Caco-2 (cell line): Measurements from ENCODE around the gene NEAT1. TPM values are rescaled to one million over a fixed set of nuclear protein-coding genes. Genes with fewer than 3 reads are reported as not detected.

ENCODE experiments used
- BruUV-seq: library from RNA; stranded (reverse); fragments of 400-500 nt; replicated peaks from 2 replicates; lab custom pipeline; 2021; lab: Mats Ljungman, UMichigan
- CTCF ChIA-PET: fragments of 300-600 bp; sonication (Branson Sonifier 250); formaldehyde crosslinking; loops from one replicate; lab custom pipeline; 2022; ENCODE audit warnings: antibody characterized with exemption; lab: Charles Lee
- POLR2A ChIA-PET: fragments of 300-600 bp; sonication (Branson Sonifier 250); formaldehyde crosslinking; loops from one replicate; lab custom pipeline; 2022; ENCODE audit warnings: antibody characterized with exemption; lab: Charles Lee
- DNase-seq, 2 experiments: peaks; one replicate each; pipeline versions ENCODE4 v3.0.0 to v3.0.0-alpha.2; 2020 to 2022
- H3K27me3 ChIP-seq: replicated peaks from 2 replicates; pipeline ENCODE4 v1.6.0; 2011; ENCODE audit warnings: low read length; ENCODE audit not compliant: control insufficient read depth, insufficient read depth
- H3K36me3 ChIP-seq: 2 replicates; pipeline ENCODE4 v1.5.1; 2011; ENCODE audit warnings: low read length; ENCODE audit not compliant: control insufficient read depth, insufficient read depth
- H3K4me1 ChIP-seq: fragments of 250-450 bp; sonication (Bioruptor Pico); 2 replicates; pipeline ENCODE4 v1.5.1; 2020; ENCODE audit warnings: mild to moderate bottlenecking
- H3K4me3 ChIP-seq: 2 replicates; pipeline ENCODE4 v1.5.1; 2011; ENCODE audit warnings: low read depth, mild to moderate bottlenecking, control low read depth, low read length
- H3K9me3 ChIP-seq: fragments of 250-450 bp; sonication (Bioruptor Pico); 2 replicates; pipeline ENCODE4 v1.5.1; 2020; ENCODE audit warnings: mild to moderate bottlenecking, moderate library complexity
- H3K27ac Mint-ChIP-seq: one replicate; pipeline ENCODE4 v1.8.0; 2022; ENCODE audit warnings: mixed read lengths; ENCODE audit not compliant: unreplicated experiment
- H3K27me3 Mint-ChIP-seq: one replicate; pipeline ENCODE4 v1.8.0; 2022; ENCODE audit warnings: mixed read lengths; ENCODE audit not compliant: insufficient read depth, unreplicated experiment
- H3K36me3 Mint-ChIP-seq: one replicate; pipeline ENCODE4 v1.8.0; 2022; ENCODE audit warnings: mild to moderate bottlenecking, mixed read lengths; ENCODE audit not compliant: insufficient read depth, unreplicated experiment
- H3K4me1 Mint-ChIP-seq: one replicate; pipeline ENCODE4 v1.8.0; 2022; ENCODE audit warnings: low read depth, mixed read lengths; ENCODE audit not compliant: unreplicated experiment
- H3K4me3 Mint-ChIP-seq: one replicate; pipeline ENCODE4 v1.8.0; 2022; ENCODE audit warnings: mild to moderate bottlenecking, moderate library complexity, mixed read lengths; ENCODE audit not compliant: unreplicated experiment
- H3K9me3 Mint-ChIP-seq: one replicate; pipeline ENCODE4 v1.8.0; 2022; ENCODE audit warnings: mixed read lengths; ENCODE audit not compliant: unreplicated experiment
- CTCF ChIP-seq, 2 experiments: fragments of 200-600 bp in 1 of 2; IDR thresholded peaks; 1 replicate in 1 of 2; 2 replicates in 1 of 2; pipeline versions ENCODE4 v1.5.1 to v1.8.0; 2011 to 2022; ENCODE audit warnings: antibody characterized with exemption in 1 of 2, control low read depth in 1 of 2, inconsistent platforms in 1 of 2, low read depth in 1 of 2, low read length in 1 of 2, mild to moderate bottlenecking in 1 of 2, moderate library complexity in 1 of 2; ENCODE audit not compliant: insufficient read depth in 1 of 2, severe bottlenecking in 1 of 2, unreplicated experiment in 1 of 2
- intact Hi-C: fragments of 100-400 bp; cut with micrococcal nuclease; formaldehyde crosslinking; loops from one replicate; pipeline ENCODE4 v1.10.0; 2022; ENCODE audit not compliant: unreplicated experiment
- total RNA-seq: library from RNA; stranded (reverse); gene quantifications from 2 replicates; pipeline ENCODE4 v1.2.3, GENCODE V29; 2022

The NEAT1 gene
- total RNA-seq, 1 experiment from 2014 or later: 254 TPM

- Mint-ChIP-seq H3K27me3 (no peaks in the 10 kb centered on the region), H3K36me3 (peaks cover 92% of the 10 kb centered on the region), H3K9me3 (no peaks in the 10 kb centered on the region), H3K4me3 (no peak overlapping the region), H3K4me1 (peaks cover 54% of the 10 kb centered on the region), H3K27ac (no peak overlapping the region)
- DNase-seq: no peak
- ChIA-PET POLR2A (no interaction called here), CTCF (no interaction called here)
- peaks cover 7% of the 10 kb centered on the region; the same call in 1 of the 2 replicates for H3K4me1 ChIP-seq
- H3K27me3 ChIP-seq: no peaks in the 10 kb centered on the region
- TF ChIP-seq CTCF (IDR thresholded peaks at IDR 0.05; ENCODE audit: insufficient read depth in 1 of 2, low read depth in 1 of 2, low read length in 1 of 2, severe bottlenecking in 1 of 2, unreplicated experiment in 1 of 2): no peak
- intact Hi-C loops: no loop called here
- no peaks in the 10 kb centered on the region for H3K9me3 ChIP-seq
- peaks cover 5% of the 10 kb centered on the region for H3K36me3 ChIP-seq
- H3K4me3 ChIP-seq: no peak overlapping the region
- no TSS peak for BruUV-seq
These were observed 9.0 kb downstream of the NEAT1 start for GRCh38 chr11:65431451-65432099.

GRCh38 chr11:65432100-65432650 is 9.6 kb downstream of the NEAT1 start:
- TF ChIP-seq CTCF (IDR thresholded peaks at IDR 0.05; ENCODE audit: insufficient read depth in 1 of 2, low read depth in 1 of 2, low read length in 1 of 2, severe bottlenecking in 1 of 2, unreplicated experiment in 1 of 2): no peak
- H3K27me3 ChIP-seq: no peaks in the 10 kb centered on the region
- Mint-ChIP-seq H3K9me3 (no peaks in the 10 kb centered on the region), H3K27ac (no peak overlapping the region), H3K4me3 (no peak overlapping the region), H3K36me3 (peaks cover 92% of the 10 kb centered on the region), H3K27me3 (no peaks in the 10 kb centered on the region), H3K4me1 (peaks cover 49% of the 10 kb centered on the region)
- peaks cover 1% of the 10 kb centered on the region; the same call in 1 of the 2 replicates for H3K4me1 ChIP-seq
- ChIA-PET POLR2A (interaction anchor here (0.5 to 0.7 kb wide), 3 partner anchors 12 to 67 kb away, joined by 3 to 6 read pairs (median 3); partner anchors contain the start of gene MALAT1), CTCF (interaction anchor here (0.6 to 0.7 kb wide), 2 partner anchors 14 to 50 kb away, joined by 5 read pairs; no protein-coding TSS in a partner anchor)
- peaks cover 2% of the 10 kb centered on the region for H3K36me3 ChIP-seq
- no TSS peak for BruUV-seq
- no peaks in the 10 kb centered on the region for H3K9me3 ChIP-seq
- DNase-seq: no peak
- intact Hi-C loops: no loop called here
- no peak overlapping the region for H3K4me3 ChIP-seq

GRCh38 chr11:65432686-65433582 is 10.3 kb downstream of the NEAT1 start:
- no peak overlapping the region for H3K27ac Mint-ChIP-seq
- intact Hi-C loops: loop anchor here (1.0 kb wide), 2 partner anchors 17 to 67 kb away; no protein-coding TSS in a partner anchor
- H3K4me3 ChIP-seq: no peak overlapping the region
- DNase-seq: no peak
- H3K4me1 Mint-ChIP-seq: peaks cover 48% of the 10 kb centered on the region
- no TSS peak for BruUV-seq
- no peaks in the 10 kb centered on the region for H3K27me3 Mint-ChIP-seq
- peak; percentile 35 to 49 for TF ChIP-seq CTCF (IDR thresholded peaks at IDR 0.05; ENCODE audit: insufficient read depth in 1 of 2, low read depth in 1 of 2, low read length in 1 of 2, severe bottlenecking in 1 of 2, unreplicated experiment in 1 of 2)
- H3K36me3 Mint-ChIP-seq: peaks cover 92% of the 10 kb centered on the region
- no peak overlapping the region for H3K4me3 Mint-ChIP-seq
- CTCF ChIA-PET: interaction anchor here (0.6 to 0.7 kb wide), 2 partner anchors 15 to 51 kb away, joined by 5 read pairs; no protein-coding TSS in a partner anchor
- POLR2A ChIA-PET: interaction anchor here (0.5 to 0.8 kb wide), 4 partner anchors 12 to 66 kb away, joined by 3 to 6 read pairs (median 3); partner anchors contain the start of gene MALAT1
- H3K36me3 ChIP-seq: peaks cover 3% of the 10 kb centered on the region; the same call in 1 of the 2 replicates
- no peaks in the 10 kb centered on the region for H3K9me3 ChIP-seq
- no peaks in the 10 kb centered on the region for H3K4me1 ChIP-seq
- H3K9me3 Mint-ChIP-seq: no peaks in the 10 kb centered on the region
- no peaks in the 10 kb centered on the region for H3K27me3 ChIP-seq
